Stimulated activated CD8-positive, alpha-beta memory T cell treated with anti-CD3 and anti-CD28 coated beads, Interleukin-7, amount 100 ng/mL, for 24 hours (primary cell): Measurements from ENCODE around the gene SLC9A7.
"Not testable (repeated sequence)": the region's sequence is repeated elsewhere in the genome, so short reads cannot be mapped to it uniquely, and the experiment has no call there.

ENCODE experiments used
- DNase-seq: peaks from one replicate; pipeline ENCODE4 v3.0.0-alpha.2; 2020; ENCODE audit warnings: low read depth

Gene SLC9A7

GRCh38 chrX:46754036-46754435, 4.9 kb downstream of the SLC9A7 start:
- DNase-seq: no peak

DNA sequence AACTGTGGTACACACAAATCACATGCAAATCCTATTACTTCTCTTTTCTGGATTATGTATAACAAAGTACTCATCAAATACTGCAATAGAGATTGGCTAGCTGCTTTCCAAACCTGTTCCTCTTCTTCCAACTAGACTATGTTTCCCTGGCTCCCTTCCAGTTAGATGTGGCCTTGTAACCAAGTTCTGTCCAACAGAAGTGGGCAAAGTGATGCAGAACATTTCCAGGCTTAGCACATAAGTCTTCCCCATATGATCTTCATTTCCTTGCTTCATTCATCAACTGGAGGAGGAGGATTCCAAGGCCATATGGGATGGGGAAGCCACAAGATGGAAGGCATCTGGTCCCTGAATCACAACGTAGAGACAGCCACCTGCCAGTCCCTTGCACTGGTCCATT, 8.0 kb downstream of the SLC9A7 start:
- no peak for DNase-seq

- DNase-seq: no peak
Measured at GRCh38 chrX:46744009-46744408, 14.9 kb downstream of the SLC9A7 start.

DNA sequence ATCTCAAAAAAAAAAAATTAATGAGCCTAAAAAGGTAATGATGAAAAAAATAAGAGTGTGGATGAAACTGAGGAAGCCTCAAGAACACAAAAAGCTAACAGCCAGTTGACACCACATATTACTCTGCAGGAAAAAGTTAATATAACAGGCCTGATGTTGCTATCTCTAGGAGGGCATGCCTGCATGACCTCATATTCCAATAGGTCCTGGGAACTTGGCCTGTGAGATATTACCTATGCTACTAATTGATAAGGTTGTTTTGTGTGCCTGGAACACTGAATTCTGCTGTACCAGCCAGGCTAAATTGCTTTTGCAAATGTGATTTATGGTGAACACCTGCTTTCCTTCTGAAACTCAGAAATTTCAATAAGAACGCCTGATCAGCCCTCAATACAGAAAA, 15.9 kb downstream of the SLC9A7 start:
- DNase-seq: no peak

GRCh38 chrX:46739736-46740135, 19.2 kb downstream of the SLC9A7 start:
- DNase-seq: no peak

- DNase-seq: no peak
Measured at GRCh38 chrX:46737462-46737861, 21.5 kb downstream of the SLC9A7 start.

- DNase-seq: no peak
Measured at GRCh38 chrX:46737041-46737440, 21.9 kb downstream of the SLC9A7 start.

DNA sequence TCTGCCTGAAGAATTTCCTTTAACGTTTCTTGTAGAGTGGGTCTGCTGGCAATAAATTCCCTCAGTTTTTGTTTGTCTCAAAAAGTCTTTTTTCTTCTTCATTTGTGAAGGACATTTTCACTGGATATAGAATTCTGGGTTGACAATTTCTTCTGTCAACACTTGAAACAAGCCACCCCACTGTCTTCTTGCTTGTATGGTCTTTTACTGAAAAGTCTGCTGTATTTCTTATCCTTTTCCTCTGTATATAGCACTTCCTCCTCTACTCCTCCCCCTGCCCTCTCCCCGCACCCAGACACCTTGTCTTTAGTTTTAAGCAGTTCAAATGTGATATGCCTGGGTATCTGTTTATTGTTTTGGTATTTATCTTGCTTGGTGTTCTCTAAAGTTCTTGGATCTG, 23.3 kb downstream of the SLC9A7 start:
- DNase-seq: no peak

DNA sequence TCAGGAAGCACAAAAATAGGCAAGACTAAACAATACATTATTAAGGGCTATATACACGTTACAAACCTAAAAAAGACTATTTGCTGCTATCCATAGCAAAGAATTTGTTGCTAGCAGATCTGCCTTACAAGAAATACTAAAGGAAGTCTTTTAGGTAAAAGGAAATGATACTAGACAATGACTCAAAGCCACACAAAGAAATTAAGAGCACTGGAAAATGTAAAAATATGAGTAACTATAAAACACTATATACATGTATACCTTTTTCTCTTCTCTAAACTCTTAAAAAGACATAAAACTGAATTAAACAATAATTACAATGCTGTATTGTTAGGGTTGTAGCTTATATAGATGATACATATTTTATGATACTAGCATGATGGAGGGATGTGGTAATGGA, 25.7 kb downstream of the SLC9A7 start:
- DNase-seq: no peak

DNA sequence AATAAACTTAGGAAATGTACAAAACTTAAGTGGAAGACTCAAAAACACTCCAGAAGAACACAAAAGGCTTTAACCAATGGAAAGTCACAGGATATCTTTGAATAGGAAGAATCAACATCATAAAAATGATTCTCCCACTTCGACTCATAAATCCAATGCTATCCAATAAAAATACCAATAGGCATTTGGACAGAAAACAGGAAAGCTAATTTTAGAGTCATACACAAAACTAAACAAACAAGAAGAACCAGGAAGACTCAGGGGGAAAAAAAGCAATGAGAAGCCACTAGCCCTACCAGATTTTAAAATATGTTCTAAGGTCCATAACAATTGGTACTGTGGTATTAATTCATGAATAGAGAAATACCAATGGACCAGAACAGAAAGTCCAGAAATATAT, 28.2 kb downstream of the SLC9A7 start:
- DNase-seq: no peak

DNA sequence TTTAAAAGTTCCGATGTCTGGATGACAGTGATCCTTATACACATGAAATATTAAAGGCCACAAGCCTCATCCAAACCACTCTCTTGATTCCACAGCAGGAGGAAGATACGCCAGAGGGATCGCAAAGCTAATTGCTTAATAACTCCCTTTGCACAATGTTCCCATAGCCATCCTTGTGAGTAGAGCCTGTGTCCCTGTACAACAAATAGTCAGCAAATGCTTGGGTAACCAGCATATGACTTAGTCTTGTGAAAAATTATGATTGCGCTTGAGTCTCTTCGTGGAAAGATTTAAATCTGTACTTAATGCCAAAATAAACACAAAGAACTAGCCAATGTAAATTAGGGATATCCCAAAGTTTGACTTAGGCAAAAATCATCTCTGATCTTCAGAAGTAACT, 31.5 kb downstream of the SLC9A7 start:
- no peak for DNase-seq

DNA sequence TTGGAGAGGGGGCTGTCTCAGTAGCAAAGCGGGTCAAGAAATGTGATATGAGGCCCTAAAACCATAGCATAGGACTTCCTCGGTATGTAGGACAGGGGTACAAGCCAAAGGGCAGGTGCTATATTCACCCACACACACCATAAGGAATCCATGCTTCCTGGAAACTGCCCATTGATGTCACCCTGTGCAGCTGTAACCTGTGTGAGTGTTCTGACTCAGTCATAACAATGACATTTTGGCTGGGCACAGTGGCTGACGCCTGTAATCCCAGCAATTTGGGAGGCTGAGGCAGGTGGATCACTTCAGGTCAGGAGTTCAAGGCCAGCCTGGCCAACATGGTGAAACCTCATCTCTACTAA, 35.4 kb downstream of the SLC9A7 start:
- DNase-seq: not testable (repeated sequence)

- DNase-seq: no peak
Measured at GRCh38 chrX:46722742-46723568, 36.0 kb downstream of the SLC9A7 start.

DNA sequence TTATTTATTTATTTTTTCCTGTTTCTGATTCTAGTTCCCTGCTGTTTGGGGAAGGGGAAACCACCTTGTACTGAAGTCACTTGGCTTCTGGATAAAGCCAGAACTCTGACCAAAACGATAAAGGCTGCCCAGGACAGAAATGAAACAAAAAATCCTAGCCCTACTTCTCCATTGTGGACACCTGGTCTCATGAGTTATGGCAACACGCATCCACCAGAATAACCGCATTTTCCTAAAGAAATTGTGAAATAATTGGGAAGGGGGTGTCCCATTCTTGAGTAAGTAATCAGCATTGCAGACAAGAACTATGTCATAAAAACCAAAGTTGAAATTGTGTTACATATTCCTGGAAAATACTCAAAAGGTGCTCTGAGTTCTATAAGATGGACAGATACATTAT, 42.1 kb downstream of the SLC9A7 start:
- DNase-seq: no peak

- no peak for DNase-seq
Measured at GRCh38 chrX:46715997-46716396, 42.9 kb downstream of the SLC9A7 start.

- no peak for DNase-seq
Measured at GRCh38 chrX:46715530-46715929, 43.4 kb downstream of the SLC9A7 start.

GRCh38 chrX:46713672-46714490, 45.0 kb downstream of the SLC9A7 start:
- DNase-seq: no peak

- no peak for DNase-seq
Measured at GRCh38 chrX:46712764-46713163, 46.2 kb downstream of the SLC9A7 start.

- no peak for DNase-seq
Measured at GRCh38 chrX:46710927-46711623, 47.8 kb downstream of the SLC9A7 start.

GRCh38 chrX:46710425-46710824, 48.5 kb downstream of the SLC9A7 start:
- no peak for DNase-seq

DNA sequence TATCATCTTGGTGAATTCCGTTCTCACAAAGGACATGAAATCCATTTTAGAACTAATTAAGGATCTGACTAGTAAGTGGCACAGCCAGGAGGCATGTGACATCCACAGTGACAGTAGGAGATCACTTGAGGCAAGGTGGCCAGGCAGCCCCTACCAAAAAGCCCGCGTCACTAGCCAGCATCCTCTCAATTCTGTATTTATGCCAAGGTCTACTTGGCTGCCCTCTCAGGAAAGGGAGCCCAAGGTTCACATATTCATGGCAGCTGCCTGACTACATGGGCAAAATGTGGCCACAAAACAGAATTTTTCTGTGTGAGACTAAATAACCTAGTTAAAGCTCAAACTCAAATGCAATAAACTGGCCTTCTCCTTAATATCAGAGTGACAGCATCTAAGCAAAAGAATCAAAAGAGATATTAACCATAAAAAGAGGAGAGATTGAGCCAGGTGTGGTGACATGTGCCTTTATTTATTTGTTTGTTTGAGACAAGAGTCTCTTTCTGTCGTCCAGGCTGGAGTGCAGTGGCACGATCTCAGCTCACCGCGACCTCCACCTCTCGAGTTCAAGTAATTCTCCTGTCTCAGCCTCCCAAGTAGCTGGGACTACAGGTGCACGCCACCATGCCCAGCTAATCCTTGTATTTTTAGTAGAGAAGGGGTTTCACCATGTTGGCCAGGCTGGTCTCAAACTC, 51.5 kb downstream of the SLC9A7 start:
- DNase-seq: no peak

- no peak for DNase-seq
Measured at GRCh38 chrX:46704767-46705386, 54.0 kb downstream of the SLC9A7 start.
